T-helper 2 cell (primary cell): Measurements from ENCODE around the gene KLHL41.

Source experiments
- DNase-seq, 5 experiments: peaks; one replicate each; pipeline versions ENCODE4 v3.0.0 to v3.0.0-alpha.2; 2012 to 2022
- total RNA-seq, 2 donors: gene quantifications; one replicate each; lab custom pipeline; 2026; lab: John Stamatoyannopoulos, UW

Gene KLHL41
- total RNA-seq = 0 to 0.07 reads per million in 2 donors

- no peak for DNase-seq
Observed at GRCh38 chr2:169509298-169509885, at the start of gene KLHL41. KLHL41 (plus strand) TSS chr2:169509702; CDS start chr2:169509779, 77 bp downstream.

- no peak for DNase-seq
Observed at GRCh38 chr2:169461143-169461542, 48.4 kb upstream of the KLHL41 start.

GRCh38 chr2:169462896-169463695 is 46.4 kb upstream of the KLHL41 start:
- no peak for DNase-seq

GRCh38 chr2:169464466-169464865 is 45.0 kb upstream of the KLHL41 start:
- DNase-seq = no peak

DNA sequence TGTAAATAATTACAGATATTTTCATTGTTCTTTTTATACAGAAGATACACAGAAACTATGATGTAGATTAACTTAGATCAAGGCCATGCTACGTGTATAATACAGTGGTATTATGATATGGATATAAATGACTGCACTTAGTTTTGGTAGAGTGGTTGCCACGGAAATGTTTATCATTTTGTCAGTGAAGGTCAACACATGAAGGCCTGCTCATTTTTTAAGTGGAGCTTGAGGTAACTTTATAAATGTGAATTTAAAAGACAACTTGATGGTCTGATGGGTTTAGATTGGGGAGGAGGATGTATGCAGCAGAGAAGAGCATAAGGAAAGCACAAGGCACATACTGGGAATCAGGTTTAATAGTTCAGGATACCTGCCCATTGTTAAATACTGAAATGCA is 44.6 kb upstream of the KLHL41 start:
- DNase-seq = peak in 1 of 5 experiments; percentile 62

DNA sequence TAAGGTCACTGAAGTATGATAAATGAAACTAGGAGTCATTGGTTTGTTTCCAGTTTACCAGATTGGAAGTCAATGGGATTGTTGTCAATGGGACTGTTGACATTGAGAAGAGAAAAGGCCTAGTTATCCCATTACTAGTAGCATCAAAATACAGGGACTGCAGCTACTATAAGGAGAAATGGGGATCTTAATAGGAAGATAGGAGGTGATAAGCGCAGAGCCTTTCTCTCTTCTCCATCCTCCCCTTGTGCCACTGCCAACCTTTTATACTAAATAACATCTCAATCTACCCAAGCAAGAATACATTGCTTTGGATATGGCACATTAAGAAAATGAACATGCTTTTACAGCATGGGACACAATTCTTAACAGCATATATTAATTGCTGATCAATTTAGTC is 40.7 kb upstream of the KLHL41 start:
- DNase-seq = no peak

GRCh38 chr2:169469952-169470572 is 39.4 kb upstream of the KLHL41 start:
- DNase-seq = peak in 1 of 5 experiments; percentile 17

GRCh38 chr2:169472249-169472648 is 37.3 kb upstream of the KLHL41 start:
- no peak for DNase-seq

GRCh38 chr2:169476459-169476858 is 33.0 kb upstream of the KLHL41 start:
- DNase-seq = no peak

- no peak for DNase-seq
Observed at GRCh38 chr2:169478339-169478738, 31.2 kb upstream of the KLHL41 start.

DNA sequence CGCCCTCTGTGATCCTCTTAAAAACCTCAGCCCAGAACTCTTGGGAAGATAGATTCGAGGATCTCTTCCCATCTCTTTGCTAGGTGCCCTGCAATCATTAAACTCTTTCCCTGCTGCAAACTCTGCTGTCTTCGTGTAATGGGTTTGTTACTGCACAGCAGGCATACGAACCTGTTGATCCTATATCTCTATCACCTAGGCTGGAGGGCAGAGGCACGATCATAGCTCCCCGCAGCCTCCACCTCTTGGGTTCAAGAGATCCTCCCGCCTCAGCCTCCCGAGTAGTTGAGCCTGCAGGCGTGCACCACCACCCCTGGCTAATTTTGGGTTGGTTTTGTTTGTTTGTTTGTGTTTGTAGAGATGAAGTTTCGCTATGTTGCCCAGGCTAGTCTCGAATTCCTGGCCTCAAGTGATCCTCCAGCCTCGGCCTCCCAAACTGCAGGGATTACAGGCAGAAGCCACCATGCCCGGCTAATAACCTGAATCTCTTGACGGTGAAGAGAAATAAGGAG is 30.7 kb upstream of the KLHL41 start:
- DNase-seq = no peak

- peak; percentile 20 to 86 (median 49) for DNase-seq
Observed at GRCh38 chr2:169479257-169480078, 30.0 kb upstream of the KLHL41 start, which contains the start of gene BBS5. BBS5 (plus strand) TSS chr2:169479494; CDS start chr2:169479554, 60 bp downstream.

DNA sequence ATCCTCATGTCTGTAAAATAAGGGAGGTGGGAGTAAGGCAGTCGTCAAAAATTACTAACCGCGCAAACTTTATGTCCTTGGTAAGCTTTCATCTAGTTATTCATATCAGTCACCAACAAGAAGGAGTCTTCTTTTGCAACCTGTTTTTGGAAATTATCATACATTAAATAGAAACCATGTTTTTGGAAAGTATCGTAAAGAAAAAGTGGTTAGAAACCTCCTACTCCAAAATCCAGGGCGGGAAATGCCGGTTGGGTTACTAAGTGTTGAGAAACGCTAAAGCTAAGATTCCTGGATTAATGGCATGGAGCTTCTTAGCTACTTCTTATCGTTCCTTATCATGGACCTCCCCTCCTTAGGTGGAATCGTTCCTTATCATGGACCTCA is 29.4 kb upstream of the KLHL41 start:
- no peak for DNase-seq

- DNase-seq = no peak
Observed at GRCh38 chr2:169485650-169486138, 23.8 kb upstream of the KLHL41 start.

GRCh38 chr2:169486487-169486886 is 23.0 kb upstream of the KLHL41 start:
- no peak for DNase-seq

DNA sequence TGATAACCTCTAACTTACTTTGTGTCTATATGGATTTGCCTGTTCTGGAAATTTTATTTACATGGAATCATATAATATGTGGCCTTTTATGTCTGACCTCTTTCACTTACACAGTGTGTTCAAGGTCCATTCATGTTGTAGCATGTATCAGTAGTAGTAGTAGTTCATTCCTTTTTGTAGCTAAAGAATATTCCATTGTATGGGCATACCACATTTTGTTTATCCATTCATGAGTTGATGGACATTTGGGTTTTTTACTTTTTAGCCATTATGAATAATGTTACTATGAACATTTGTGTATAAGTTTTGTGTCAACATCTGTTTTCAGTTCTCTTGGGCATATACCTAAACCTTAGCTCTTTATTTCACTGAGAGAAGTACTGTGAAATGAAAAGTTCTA is 18.7 kb upstream of the KLHL41 start:
- DNase-seq = no peak

- no peak for DNase-seq
Observed at GRCh38 chr2:169491378-169491777, 18.1 kb upstream of the KLHL41 start.

DNA sequence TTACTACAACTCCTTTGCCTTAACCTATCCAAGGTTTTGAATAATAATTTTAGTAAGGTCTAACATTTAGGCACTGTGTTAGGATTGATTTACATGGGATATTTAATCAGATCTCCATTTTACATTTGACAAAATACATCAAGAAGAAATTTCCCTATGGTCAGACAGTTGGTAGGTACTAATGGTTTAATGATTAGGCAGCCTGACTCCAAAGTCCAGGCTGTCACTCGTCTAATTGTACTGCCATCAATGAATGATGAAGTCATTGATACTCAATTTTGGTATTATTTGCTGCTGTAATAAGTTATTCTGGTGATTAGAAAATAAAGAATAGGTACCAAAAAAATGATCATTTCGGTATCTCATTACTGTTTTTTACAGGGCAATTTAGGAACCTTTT is 16.1 kb upstream of the KLHL41 start:
- DNase-seq = no peak

DNA sequence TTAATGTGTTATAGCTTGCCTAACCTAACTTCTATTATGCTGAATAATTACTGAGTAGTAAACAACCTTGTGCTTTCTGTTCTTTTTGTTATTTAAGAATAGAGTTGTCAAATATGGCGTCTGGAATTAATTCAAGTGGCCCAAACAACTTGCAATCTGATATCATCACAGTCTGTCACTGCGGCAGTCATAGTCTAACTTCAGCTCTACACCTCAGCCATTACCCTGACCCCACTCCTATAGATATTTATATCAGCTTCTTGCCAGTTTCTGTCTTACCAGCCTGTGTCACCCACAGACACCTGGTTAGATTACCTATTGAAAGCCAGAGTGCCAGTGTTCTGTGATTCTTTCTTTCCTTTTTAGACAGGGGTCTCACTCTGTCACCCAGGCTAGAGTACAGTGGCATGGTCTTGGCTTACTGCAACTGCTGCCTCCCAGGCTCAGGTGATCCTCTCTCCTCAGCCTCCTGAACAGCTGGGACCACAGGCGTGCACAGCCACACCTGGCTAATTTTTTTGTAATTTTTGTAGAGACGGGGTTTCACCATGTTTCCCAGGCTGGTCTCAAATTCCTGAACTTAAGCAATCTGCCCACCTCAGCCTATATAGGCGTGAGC is 14.1 kb upstream of the KLHL41 start:
- DNase-seq = no peak

DNA sequence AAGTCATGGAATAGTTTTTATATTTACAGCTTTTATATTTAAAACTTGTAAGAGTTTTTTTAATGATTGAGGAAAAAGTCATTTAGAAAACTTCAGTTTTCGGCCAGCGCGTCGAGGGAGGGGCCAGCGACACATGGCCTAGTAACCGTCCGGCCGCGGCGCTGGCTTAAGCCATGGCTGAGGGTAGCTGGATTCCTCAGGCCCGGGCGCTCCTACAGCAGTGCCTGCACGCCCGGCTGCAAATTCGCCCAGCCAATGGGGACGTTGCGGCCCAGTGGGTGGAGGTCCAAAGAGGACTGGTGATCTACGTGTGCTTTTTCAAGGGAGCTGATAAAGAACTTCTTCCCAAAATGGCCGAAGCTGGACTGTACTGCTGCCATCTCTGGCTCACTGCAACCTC is 4.9 kb upstream of the KLHL41 start:
- DNase-seq = no peak

- peak in 1 of 5 experiments; percentile 15 for DNase-seq
Observed at GRCh38 chr2:169507698-169508097, 1.8 kb upstream of the KLHL41 start.

DNA sequence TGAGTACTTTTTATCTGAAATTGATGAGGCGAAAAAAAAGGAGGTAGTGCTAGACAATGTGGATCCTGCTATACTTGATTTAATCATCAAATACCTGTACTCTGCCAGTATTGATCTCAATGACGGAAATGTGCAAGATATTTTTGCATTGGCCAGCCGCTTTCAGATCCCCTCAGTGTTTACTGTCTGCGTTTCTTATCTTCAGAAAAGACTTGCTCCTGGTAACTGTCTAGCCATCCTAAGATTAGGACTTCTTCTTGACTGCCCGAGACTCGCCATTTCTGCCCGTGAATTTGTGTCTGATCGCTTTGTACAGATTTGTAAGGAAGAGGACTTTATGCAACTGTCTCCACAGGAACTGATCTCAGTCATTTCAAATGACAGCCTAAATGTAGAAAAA is 453 bp downstream of the KLHL41 start:
- DNase-seq = no peak
